ENCODE results near the gene WDCP. TPM values are rescaled to one million over a fixed set of nuclear protein-coding genes. Genes with fewer than 3 reads are reported as not detected.

WDCP gene
- total RNA-seq, 6 experiments from 2014 or later = 12.0 to 19.4 (median 13.5) TPM

DNA sequence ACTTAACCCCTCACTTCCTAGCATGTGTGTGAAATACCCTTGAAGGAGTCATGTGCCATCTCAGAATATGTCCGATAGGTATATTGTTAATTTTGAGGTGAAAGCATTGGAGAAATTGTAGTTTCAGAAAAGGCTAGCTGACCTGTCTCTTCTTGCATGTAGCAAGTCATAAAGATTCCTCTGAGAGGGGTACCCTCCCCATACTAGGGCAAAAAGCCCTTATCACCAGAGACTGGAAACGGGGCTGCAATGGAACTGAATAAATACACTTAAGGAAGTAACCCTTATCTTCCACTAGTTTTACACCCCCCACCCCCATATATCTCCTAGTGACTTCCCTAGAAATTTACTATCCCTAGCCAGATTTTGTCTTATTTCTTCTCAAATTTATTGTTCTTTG lies 30.7 kb upstream of the WDCP start:
- H3K4me1 Mint-ChIP-seq (ENCODE audit: low read depth) = peaks cover 52% of the 10 kb centered on the region
- peak overlapping the region; percentile 97 for H3K4me3 Mint-ChIP-seq
- no peak for DNase-seq
- no peak for TF ChIP-seq CTCF (IDR thresholded peaks at IDR 0.05)
- no peaks in the 10 kb centered on the region; the same call in 1 of the 2 replicates for H3K27me3 Mint-ChIP-seq (ENCODE audit: insufficient read depth)
- H3K27ac Mint-ChIP-seq = peak overlapping the region; percentile 92
- H3K9me3 Mint-ChIP-seq = no peaks in the 10 kb centered on the region
- H3K36me3 Mint-ChIP-seq (ENCODE audit: low read depth) = peaks cover 35% of the 10 kb centered on the region

DNA sequence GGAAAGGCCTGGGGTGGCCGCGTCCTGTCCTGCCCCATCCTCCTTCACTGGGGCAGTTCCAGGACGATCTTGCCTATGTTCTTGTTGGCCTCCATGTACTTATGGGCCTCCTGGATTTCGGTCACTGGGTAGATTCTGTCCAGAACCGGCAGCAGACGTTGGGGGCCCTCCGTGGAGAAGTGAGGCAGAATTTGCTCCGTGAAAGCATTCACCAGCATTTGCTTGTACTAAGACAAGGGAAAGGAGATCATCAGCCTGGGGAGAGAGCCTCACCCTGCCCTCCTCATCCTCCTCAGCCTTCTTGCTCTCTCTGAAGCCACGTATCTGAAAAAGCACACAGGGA lies 30.3 kb upstream of the WDCP start:
- no peaks in the 10 kb centered on the region for H3K9me3 Mint-ChIP-seq
- peaks cover 36% of the 10 kb centered on the region for H3K36me3 Mint-ChIP-seq (ENCODE audit: low read depth)
- TF ChIP-seq CTCF (IDR thresholded peaks at IDR 0.05) = no peak
- H3K27me3 Mint-ChIP-seq (ENCODE audit: insufficient read depth) = no peaks in the 10 kb centered on the region; the same call in 1 of the 2 replicates
- DNase-seq = no peak
- H3K27ac Mint-ChIP-seq = peak overlapping the region; percentile 92
- H3K4me1 Mint-ChIP-seq (ENCODE audit: low read depth) = peaks cover 48% of the 10 kb centered on the region
- H3K4me3 Mint-ChIP-seq = peak overlapping the region; percentile 97

GRCh38 chr2:24076849-24077534 lies 29.8 kb upstream of the WDCP start:
- DNase-seq = no peak
- Mint-ChIP-seq H3K36me3 (ENCODE audit: low read depth) (peaks cover 35% of the 10 kb centered on the region), H3K27ac (peak overlapping the region; percentile 92), H3K9me3 (no peaks in the 10 kb centered on the region), H3K4me1 (ENCODE audit: low read depth) (peaks cover 43% of the 10 kb centered on the region), H3K27me3 (ENCODE audit: insufficient read depth) (no peaks in the 10 kb centered on the region; the same call in 1 of the 2 replicates), H3K4me3 (peak overlapping the region; percentile 97)
- no peak for TF ChIP-seq CTCF (IDR thresholded peaks at IDR 0.05)

GRCh38 chr2:24075915-24076848 lies 29.0 kb upstream of the WDCP start, which contains the start of gene SF3B6:
Gene SF3B6 (minus strand): TSS chr2:24076326. CDS start chr2:24076229, 97 bp downstream.
- Mint-ChIP-seq H3K27me3 (ENCODE audit: insufficient read depth) (no peaks in the 10 kb centered on the region; the same call in 1 of the 2 replicates), H3K4me3 (peak within 1 kb of the TSS; percentile 97), H3K4me1 (ENCODE audit: low read depth) (peaks cover 35% of the 10 kb centered on the region), H3K9me3 (no peaks in the 10 kb centered on the region), H3K36me3 (ENCODE audit: low read depth) (peaks cover 30% of the 10 kb centered on the region), H3K27ac (peak within 1 kb of the TSS; percentile 92)
- peak; percentile 97 for DNase-seq
- peak; percentile 39 for TF ChIP-seq CTCF (IDR thresholded peaks at IDR 0.05)

DNA sequence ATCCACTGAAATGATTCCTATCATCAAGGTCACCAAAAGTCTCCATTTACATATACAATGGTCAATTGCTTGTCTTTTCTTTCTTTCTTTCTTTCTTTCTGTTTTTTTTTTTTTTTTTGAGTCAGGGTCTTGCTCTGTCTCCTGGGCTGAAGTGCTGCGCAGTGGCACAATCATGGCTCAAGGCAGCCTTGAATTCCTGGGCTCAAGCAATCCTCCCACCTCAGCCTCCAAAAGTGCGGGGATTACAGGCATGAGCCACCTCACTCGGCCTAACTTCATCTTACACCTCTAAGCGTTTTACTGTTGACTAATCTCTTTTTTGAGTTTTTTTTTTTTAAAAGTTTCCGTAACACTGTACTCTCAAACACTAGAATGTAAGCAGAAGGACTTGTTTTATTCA lies 28.1 kb upstream of the WDCP start:
- DNase-seq = no peak
- H3K4me3 Mint-ChIP-seq = peak overlapping the region; percentile 97
- H3K4me1 Mint-ChIP-seq (ENCODE audit: low read depth) = peaks cover 32% of the 10 kb centered on the region
- peak overlapping the region; percentile 92 for H3K27ac Mint-ChIP-seq
- H3K27me3 Mint-ChIP-seq (ENCODE audit: insufficient read depth) = no peaks in the 10 kb centered on the region; the same call in 1 of the 2 replicates
- H3K36me3 Mint-ChIP-seq (ENCODE audit: low read depth) = peaks cover 24% of the 10 kb centered on the region
- no peak for TF ChIP-seq CTCF (IDR thresholded peaks at IDR 0.05)
- H3K9me3 Mint-ChIP-seq = no peaks in the 10 kb centered on the region

All from HFFc6 (cell line).